ENCODE results near the gene KLHL33.

The KLHL33 gene

GRCh38 chr14:20435582-20436362 lies at the start of gene KLHL33:
Gene KLHL33, minus strand, starts transcription at chr14:20436166. Its CDS starts 355 bp downstream, at chr14:20435811.
- no peak for DNase-seq (ENCODE audit: low spot score)
- in situ Hi-C loops (cut with MboI; ENCODE audit: low sequenced_read_pairs, unreplicated experiment), result no loop called here
- TF ChIP-seq CTCF (IDR thresholded peaks at IDR 0.05; ENCODE audit: borderline replicate concordance, control extremely low read depth, extremely low read depth, insufficient read depth, missing control alignments), result no peak

GRCh38 chr14:20482382-20482781 lies 46.4 kb upstream of the KLHL33 start:
- DNase-seq (ENCODE audit: low spot score), result no peak
- no peak for TF ChIP-seq CTCF (IDR thresholded peaks at IDR 0.05; ENCODE audit: borderline replicate concordance, control extremely low read depth, extremely low read depth, insufficient read depth, missing control alignments)
- in situ Hi-C loops (cut with MboI; ENCODE audit: low sequenced_read_pairs, unreplicated experiment), result no loop called here

- TF ChIP-seq CTCF (IDR thresholded peaks at IDR 0.05; ENCODE audit: borderline replicate concordance, control extremely low read depth, extremely low read depth, insufficient read depth, missing control alignments), result no peak
- in situ Hi-C loops (cut with MboI; ENCODE audit: low sequenced_read_pairs, unreplicated experiment), result no loop called here
- DNase-seq (ENCODE audit: low spot score), result no peak
Measured at GRCh38 chr14:20478894-20479293, 42.9 kb upstream of the KLHL33 start.

GRCh38 chr14:20477211-20477876 lies 41.4 kb upstream of the KLHL33 start:
- in situ Hi-C loops (cut with MboI; ENCODE audit: low sequenced_read_pairs, unreplicated experiment), result no loop called here
- no peak for TF ChIP-seq CTCF (IDR thresholded peaks at IDR 0.05; ENCODE audit: borderline replicate concordance, control extremely low read depth, extremely low read depth, insufficient read depth, missing control alignments)
- no peak for DNase-seq (ENCODE audit: low spot score)

- in situ Hi-C loops (cut with MboI; ENCODE audit: low sequenced_read_pairs, unreplicated experiment), result no loop called here
- TF ChIP-seq CTCF (IDR thresholded peaks at IDR 0.05; ENCODE audit: borderline replicate concordance, control extremely low read depth, extremely low read depth, insufficient read depth, missing control alignments), result no peak
- DNase-seq (ENCODE audit: low spot score), result no peak
Measured at GRCh38 chr14:20476776-20477175, 40.8 kb upstream of the KLHL33 start.

- DNase-seq (ENCODE audit: low spot score), result no peak
- TF ChIP-seq CTCF (IDR thresholded peaks at IDR 0.05; ENCODE audit: borderline replicate concordance, control extremely low read depth, extremely low read depth, insufficient read depth, missing control alignments), result no peak
- in situ Hi-C loops (cut with MboI; ENCODE audit: low sequenced_read_pairs, unreplicated experiment), result no loop called here
Measured at GRCh38 chr14:20472536-20473169, 36.7 kb upstream of the KLHL33 start.

All from GM13976 (cell line).